GM10847 (cell line): ENCODE measurements around the gene CRISP2.

ENCODE experiments used
- POLR2A ChIP-seq: IDR thresholded peaks from 2 replicates; pipeline ENCODE4 v1.6.1; 2011; ENCODE audit not compliant: insufficient read length; ENCODE audit errors: extremely low read depth

CRISP2 gene

GRCh38 chr6:49713346-49713745 lies at the start of gene CRISP2:
TSS of gene CRISP2 (minus strand) at chr6:49713543. CDS start at chr6:49709196, 4,347 bp downstream.
- no peak for TF ChIP-seq POLR2A

GRCh38 chr6:49744259-49744658 lies 30.9 kb upstream of the CRISP2 start, which contains the start of gene CRISP3:
TSS of gene CRISP3 (minus strand) at chr6:49744388. CDS start at chr6:49744367, 21 bp downstream.
- no peak for TF ChIP-seq POLR2A

GRCh38 chr6:49743429-49743828 lies 30.1 kb upstream of the CRISP2 start:
- TF ChIP-seq POLR2A = no peak

- TF ChIP-seq POLR2A = no peak
These were observed 26.1 kb upstream of the CRISP2 start for GRCh38 chr6:49739423-49739822.

DNA sequence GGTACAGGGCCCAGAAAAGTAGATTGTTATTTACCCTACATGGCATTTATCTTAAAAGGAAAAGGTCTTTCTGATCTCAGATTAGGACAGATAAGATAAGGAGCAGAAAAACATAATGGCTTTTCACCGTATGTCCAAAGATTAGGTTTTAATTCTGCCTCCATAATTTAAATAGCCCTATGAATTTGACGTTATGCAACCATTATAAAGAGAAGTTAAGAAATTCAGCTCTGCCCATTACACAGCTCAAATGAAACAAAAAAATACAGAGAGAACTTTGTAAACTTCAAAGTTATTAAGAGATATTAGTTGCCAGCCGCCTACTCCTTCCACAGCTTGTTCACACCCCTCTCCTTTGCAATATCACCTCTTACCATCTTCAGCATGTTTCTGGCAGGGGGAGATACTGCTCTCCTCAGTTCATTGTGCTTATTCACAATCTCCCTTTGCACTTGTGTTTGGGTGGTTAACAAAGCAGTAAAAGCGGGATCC lies 22.7 kb upstream of the CRISP2 start:
- TF ChIP-seq POLR2A = no peak

GRCh38 chr6:49733680-49734079 lies 20.3 kb upstream of the CRISP2 start:
- no peak for TF ChIP-seq POLR2A

DNA sequence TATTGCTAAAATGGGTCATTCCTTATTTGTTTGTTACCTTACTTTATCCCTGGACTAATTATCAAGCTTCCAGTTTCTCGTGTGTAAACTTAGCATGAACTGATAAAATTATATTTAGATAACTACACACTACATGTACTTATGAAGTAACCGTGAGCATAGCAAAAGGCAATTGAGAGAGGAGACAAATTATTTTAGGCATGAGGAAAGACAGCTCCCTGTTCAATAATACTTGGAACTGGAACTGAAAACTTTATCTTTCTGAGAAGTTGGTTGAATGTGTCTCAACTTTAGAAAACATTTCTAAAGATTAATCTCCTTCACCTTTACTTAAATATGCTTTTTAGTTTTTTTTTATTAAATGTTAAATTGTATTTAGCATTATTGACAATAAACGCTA lies 19.4 kb upstream of the CRISP2 start:
- no peak for TF ChIP-seq POLR2A

DNA sequence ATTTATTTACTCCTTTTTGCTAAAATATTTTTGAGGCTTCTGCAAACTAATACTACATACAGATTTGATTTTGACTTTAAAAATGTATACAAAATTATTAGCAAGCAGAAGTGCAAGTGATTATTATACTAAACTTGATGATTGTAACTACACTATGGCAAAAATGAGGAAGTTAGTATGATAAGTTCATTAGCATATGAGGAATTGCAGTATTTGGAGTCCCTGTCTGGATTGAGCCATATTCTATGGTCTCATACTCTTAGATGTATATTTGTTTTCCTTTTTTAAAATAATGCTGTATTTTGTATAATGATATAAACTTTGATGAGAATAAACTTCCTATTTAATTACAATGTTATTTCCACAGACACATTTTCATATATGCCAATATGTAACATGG lies 16.9 kb upstream of the CRISP2 start:
- no peak for TF ChIP-seq POLR2A

DNA sequence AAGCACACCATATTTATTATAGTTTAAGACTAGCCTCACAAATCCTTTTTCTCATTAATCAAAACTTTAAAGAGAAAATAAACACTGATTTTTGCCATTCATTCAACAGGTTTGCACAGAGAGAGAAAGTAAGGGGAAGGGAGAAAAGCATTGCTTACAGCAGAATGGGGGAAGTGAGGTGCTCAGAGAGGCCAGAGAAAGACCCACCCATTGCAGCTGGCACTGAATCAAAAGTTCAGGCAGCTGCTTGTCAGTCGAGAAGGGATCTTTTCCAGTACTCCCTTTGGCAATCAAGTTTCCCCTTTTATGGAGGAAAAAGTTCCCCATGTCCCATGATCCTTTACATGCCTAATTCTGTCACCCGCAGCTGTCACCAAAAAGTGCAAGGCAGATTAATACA lies 8.0 kb upstream of the CRISP2 start:
- TF ChIP-seq POLR2A = no peak

DNA sequence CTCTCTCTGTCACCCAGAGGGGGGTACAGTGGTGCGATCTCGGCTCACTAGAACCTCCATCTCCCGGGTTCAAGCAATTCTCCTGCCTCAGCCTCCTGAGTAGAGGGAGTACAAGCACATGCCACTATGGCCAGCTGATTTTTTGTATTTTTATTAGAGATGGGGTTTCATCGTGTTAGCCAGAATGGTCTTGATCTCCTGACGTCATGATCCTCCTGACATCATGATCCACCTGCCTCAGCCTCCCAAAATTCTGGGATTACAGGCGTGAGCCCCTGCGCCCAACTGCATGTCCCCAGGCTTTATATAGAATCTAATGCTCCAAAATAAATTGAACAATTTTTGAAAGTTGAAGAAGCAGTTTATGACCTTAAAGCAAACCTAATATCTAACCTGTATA lies 7.0 kb upstream of the CRISP2 start:
- TF ChIP-seq POLR2A = no peak

- no peak for TF ChIP-seq POLR2A
These were observed 14.9 kb downstream of the CRISP2 start for GRCh38 chr6:49698478-49698877.

DNA sequence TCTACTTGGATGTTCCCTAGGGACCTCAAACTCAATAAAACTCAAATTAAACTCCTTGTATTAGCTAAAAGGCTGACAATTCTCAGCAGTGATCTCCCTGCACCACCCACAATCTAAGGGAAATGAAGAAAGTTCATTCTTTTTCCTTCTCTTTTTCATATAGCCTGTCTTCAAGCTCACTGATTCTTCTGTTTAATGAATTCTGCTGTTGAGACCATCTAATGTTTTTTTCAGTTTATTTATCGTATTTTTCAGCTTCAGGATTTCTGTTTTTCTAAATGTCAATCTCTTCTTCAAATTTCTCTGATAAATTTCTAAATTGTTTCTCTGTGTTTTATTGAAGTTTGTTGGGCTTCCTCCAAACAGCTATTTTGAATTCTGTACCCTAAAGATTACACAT lies 19.8 kb downstream of the CRISP2 start:
- TF ChIP-seq POLR2A = no peak

GRCh38 chr6:49692534-49692933 lies 20.8 kb downstream of the CRISP2 start:
- TF ChIP-seq POLR2A = no peak

DNA sequence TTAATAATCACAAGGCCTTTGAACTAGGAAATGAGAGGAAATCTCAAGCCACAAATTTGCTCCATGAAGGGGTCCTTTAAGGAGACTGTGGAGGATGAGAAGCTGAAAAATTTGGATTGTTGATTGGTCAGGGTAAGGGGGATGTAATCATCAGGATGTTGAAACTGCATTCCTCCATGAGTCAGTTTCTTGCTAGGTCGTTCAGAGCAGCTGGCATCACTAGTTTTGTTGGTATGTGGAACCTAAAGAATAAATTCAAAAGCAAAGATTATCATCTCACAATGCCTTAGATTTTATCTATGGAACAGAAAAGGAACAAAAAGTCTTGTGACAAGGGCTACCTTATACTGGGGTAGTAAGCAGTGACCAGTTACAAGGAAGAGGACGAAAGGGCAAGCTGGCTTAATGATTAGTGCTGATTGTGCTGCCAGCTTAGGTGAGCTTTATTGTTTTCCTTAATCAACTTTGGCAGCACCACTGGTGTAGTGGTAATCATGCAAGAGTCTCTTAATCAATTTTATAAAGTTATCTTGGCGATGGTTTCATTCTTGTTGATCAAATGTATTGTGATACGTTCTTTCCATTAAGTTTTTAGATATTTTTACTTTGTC lies 36.6 kb downstream of the CRISP2 start:
- TF ChIP-seq POLR2A = no peak

DNA sequence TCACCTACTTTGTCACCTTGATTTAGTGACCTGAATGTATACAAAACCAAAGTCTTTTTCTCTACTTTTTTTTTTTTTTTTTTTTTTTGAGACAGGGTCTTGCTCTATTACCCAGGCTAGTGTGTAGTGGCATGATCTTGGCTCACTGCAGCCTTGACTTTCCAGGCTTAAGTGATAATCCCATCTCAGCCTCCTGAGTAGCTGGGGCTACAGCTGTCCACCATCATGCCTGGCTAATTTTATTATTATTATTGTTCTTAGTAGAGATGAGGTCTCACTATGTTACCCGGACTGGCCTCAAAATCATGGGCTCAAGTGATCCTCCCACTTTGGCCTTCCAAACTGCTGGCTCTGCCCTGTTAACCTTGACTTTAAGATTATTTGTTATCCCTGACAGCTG lies 37.5 kb downstream of the CRISP2 start:
- TF ChIP-seq POLR2A = no peak

GRCh38 chr6:49668083-49668511 lies 45.2 kb downstream of the CRISP2 start:
- no peak for TF ChIP-seq POLR2A
